SK-N-SH (cell line): ENCODE results near the gene DYNC1LI2. TPM values are rescaled to one million over a fixed set of nuclear protein-coding genes. Genes with fewer than 3 reads are reported as not detected.

Experiments
- CTCF ChIA-PET: fragments of 300-600, 350-600 bp; formaldehyde crosslinking; extraction: SDS; loops from one replicate; lab custom pipeline; 2021; lab: Yijun Ruan, JAX
- POLR2A ChIA-PET: fragments of 350-600 bp; sonication (Branson Sonifier 250); formaldehyde crosslinking; extraction: SDS; loops from one replicate; lab custom pipeline; 2020; ENCODE audit warnings: antibody characterized with exemption, inconsistent platforms; lab: Yijun Ruan, JAX
- DNase-seq: peaks from one replicate; pipeline ENCODE4 v3.0.0; 2012
- H2AFZ ChIP-seq: fragments of 200-600 bp; sonication (generic); 2 replicates; pipeline ENCODE4 v1.8.1; 2016; ENCODE audit warnings: antibody characterized with exemption, mild to moderate bottlenecking, low read depth
- H3F3A ChIP-seq: fragments of 200-600 bp; sonication (generic); replicated peaks from 2 replicates; pipeline ENCODE3; 2016; ENCODE audit warnings: antibody characterized with exemption, mild to moderate bottlenecking; ENCODE audit not compliant: insufficient read depth
- H3K27ac ChIP-seq, 2 experiments: fragments of 200-500 bp in 1 of 2; fragments of 200-600 bp in 1 of 2; sonication (Bioruptor generic) in 1 of 2; sonication (generic), shearing (Covaris generic) in 1 of 2; 2 replicates each; pipeline versions ENCODE4 v1.5.1 to v1.6.1; 2014 to 2016; ENCODE audit warnings: low read depth in 2 of 2, inconsistent platforms in 1 of 2, low read length in 1 of 2, mild to moderate bottlenecking in 1 of 2, mixed read lengths in 1 of 2
- H3K27me3 ChIP-seq: fragments of 200-600 bp; sonication (generic), shearing (Covaris generic); 2 replicates; pipeline ENCODE4 v1.6.1; 2016; ENCODE audit warnings: mixed run types; ENCODE audit not compliant: insufficient read depth
- H3K36me3 ChIP-seq, 2 experiments: fragments of 200-500 bp in 1 of 2; fragments of 200-600 bp in 1 of 2; sonication (Bioruptor generic) in 1 of 2; sonication (generic) in 1 of 2; replicated peaks in 1 of 2; 2 replicates each; pipeline versions ENCODE3 to v1.5.1; 2014 to 2016; ENCODE audit warnings: low read length in 1 of 2, mild to moderate bottlenecking in 1 of 2; ENCODE audit not compliant: insufficient read depth in 2 of 2, control insufficient read depth in 1 of 2
- H3K4me1 ChIP-seq, 2 experiments: fragments of 200-500 bp in 1 of 2; fragments of 200-600 bp in 1 of 2; sonication (Bioruptor generic) in 1 of 2; sonication (generic), shearing (Covaris generic) in 1 of 2; 2 replicates each; pipeline versions ENCODE4 v1.5.1 to v1.6.1; 2014 to 2016; ENCODE audit warnings: low read depth in 1 of 2, low read length in 1 of 2, mixed run types in 1 of 2; ENCODE audit not compliant: insufficient read depth in 2 of 2, control insufficient read depth in 1 of 2
- H3K4me2 ChIP-seq: fragments of 200-600 bp; sonication (generic), shearing (Covaris generic); 2 replicates; pipeline ENCODE4 v1.6.1; 2017; ENCODE audit warnings: mixed run types
- H3K4me3 ChIP-seq, 2 experiments: fragments of 200-500 bp in 1 of 2; fragments of 200-600 bp in 1 of 2; sonication (Bioruptor generic) in 1 of 2; sonication (generic), shearing (Covaris generic) in 1 of 2; 2 replicates each; pipeline versions ENCODE4 v1.5.1 to v1.8.1; 2014 to 2016; ENCODE audit warnings: low read depth in 2 of 2, inconsistent platforms in 1 of 2, low read length in 1 of 2, mild to moderate bottlenecking in 1 of 2, mixed read lengths in 1 of 2, moderate library complexity in 1 of 2
- H3K79me2 ChIP-seq: fragments of 200-600 bp; sonication (generic); 2 replicates; pipeline ENCODE4 v1.8.1; 2017; ENCODE audit warnings: mild to moderate bottlenecking; ENCODE audit not compliant: insufficient read depth
- H3K9ac ChIP-seq: fragments of 200-600 bp; sonication (generic); 2 replicates; pipeline ENCODE4 v1.6.1; 2017; ENCODE audit warnings: mixed run types
- H3K9me2 ChIP-seq: fragments of 200-600 bp; sonication (generic); 2 replicates; pipeline ENCODE4 v1.6.1; 2017; ENCODE audit warnings: mixed run types
- H3K9me3 ChIP-seq: fragments of 200-600 bp; sonication (generic); 2 replicates; pipeline ENCODE4 v1.6.1; 2017; ENCODE audit warnings: mixed run types, mild to moderate bottlenecking, moderate library complexity
- H4K20me1 ChIP-seq: fragments of 200-600 bp; sonication (generic); 2 replicates; pipeline ENCODE4 v1.6.1; 2017; ENCODE audit warnings: mild to moderate bottlenecking, mixed run types; ENCODE audit not compliant: insufficient read depth
- CHD2 ChIP-seq: fragments of 150-350 bp; IDR thresholded peaks from 2 replicates; pipeline ENCODE4 v1.6.1; 2018; ENCODE audit warnings: low read length; ENCODE audit not compliant: partially characterized antibody
- EP300 ChIP-seq, 2 experiments: IDR thresholded peaks; 2 replicates each; pipeline versions ENCODE4 v1.4.0 to v1.6.1; 2012; ENCODE audit warnings: borderline replicate concordance in 1 of 2, low read depth in 1 of 2, low read length in 1 of 2
- FOXJ3 ChIP-seq: sonication (generic); formaldehyde crosslinking; IDR thresholded peaks from 2 replicates; pipeline ENCODE4 v1.5.1; 2020; ENCODE audit warnings: mild to moderate bottlenecking, missing genetic modification reagents
- FOXM1 ChIP-seq: IDR thresholded peaks from 2 replicates; pipeline ENCODE4 v1.4.0; 2012; ENCODE audit warnings: low read depth, mild to moderate bottlenecking
- JUND ChIP-seq: IDR thresholded peaks from 2 replicates; pipeline ENCODE4 v1.4.0; 2012
- MEF2A ChIP-seq: IDR thresholded peaks from 2 replicates; pipeline ENCODE4 v1.4.0; 2012; ENCODE audit warnings: low read depth, borderline replicate concordance
- MXI1 ChIP-seq: IDR thresholded peaks from 2 replicates; pipeline ENCODE4 v1.6.1; 2012; ENCODE audit warnings: mild to moderate bottlenecking, low read depth, low read length, improper control_type of control experiment
- NFIC ChIP-seq: IDR thresholded peaks from 2 replicates; pipeline ENCODE4 v1.4.0; 2012; ENCODE audit warnings: borderline replicate concordance
- NRF1 ChIP-seq: IDR thresholded peaks from 2 replicates; pipeline ENCODE4 v1.6.1; 2012; ENCODE audit warnings: low read depth, mild to moderate bottlenecking, low read length
- RAD21 ChIP-seq: IDR thresholded peaks from 2 replicates; pipeline ENCODE4 v1.6.1; 2012; ENCODE audit warnings: mild to moderate bottlenecking, low read length
- RCOR1 ChIP-seq: fragments of 150-350 bp; IDR thresholded peaks from 2 replicates; pipeline ENCODE4 v1.6.1; 2017; ENCODE audit warnings: antibody characterized with exemption, low read length
- RXRA ChIP-seq: IDR thresholded peaks from 2 replicates; pipeline ENCODE4 v1.4.0; 2012; ENCODE audit warnings: low read depth, mild to moderate bottlenecking, borderline replicate concordance
- SIN3A ChIP-seq: IDR thresholded peaks from 2 replicates; pipeline ENCODE4 v1.6.1; 2012; ENCODE audit warnings: low read depth, mild to moderate bottlenecking, low read length, moderate library complexity, borderline replicate concordance
- SMC3 ChIP-seq: IDR thresholded peaks from 2 replicates; pipeline ENCODE4 v1.6.1; 2012; ENCODE audit warnings: low read depth, low read length, improper control_type of control experiment
- YY1 ChIP-seq: IDR thresholded peaks from 2 replicates; pipeline ENCODE4 v1.4.0; 2012; ENCODE audit warnings: low read depth, mild to moderate bottlenecking
- WGBS: methylation state at CpG from one replicate; pipeline ENCODE4 v1.1.6; 2017; ENCODE audit warnings: low lambda C conversion rate; 5-methylcytosine and 5-hydroxymethylcytosine counted together
- polyA plus RNA-seq, 3 experiments: library from polyadenylated mRNA; depleted of rRNA; stranded (reverse); fragments of >200 nt; gene quantifications; 2 replicates each; pipeline ENCODE4 v1.2.3, GENCODE V29; 2012
- TF ChIP-seq, protein P1 (sequence below): IDR thresholded peaks from 2 replicates; pipeline ENCODE4 v1.6.1; 2012; ENCODE audit warnings: mild to moderate bottlenecking, low read depth, low read length, moderate library complexity
- TF ChIP-seq, protein P2 (sequence below): fragments of 150-350 bp; IDR thresholded peaks from 2 replicates; pipeline ENCODE4 v1.6.1; 2017; ENCODE audit warnings: antibody characterized with exemption, low read length, low read depth, borderline replicate concordance
- TF ChIP-seq, protein P3 (sequence below): IDR thresholded peaks from 2 replicates; pipeline ENCODE4 v1.4.0; 2012; ENCODE audit warnings: low read depth, borderline replicate concordance
- TF ChIP-seq, protein P4 (sequence below): IDR thresholded peaks from 2 replicates; pipeline ENCODE4; 2012

The DYNC1LI2 gene
- polyA plus RNA-seq, 1 of the 3 experiments (the other 2 are of a cell fraction), result 33.1 TPM

DNA sequence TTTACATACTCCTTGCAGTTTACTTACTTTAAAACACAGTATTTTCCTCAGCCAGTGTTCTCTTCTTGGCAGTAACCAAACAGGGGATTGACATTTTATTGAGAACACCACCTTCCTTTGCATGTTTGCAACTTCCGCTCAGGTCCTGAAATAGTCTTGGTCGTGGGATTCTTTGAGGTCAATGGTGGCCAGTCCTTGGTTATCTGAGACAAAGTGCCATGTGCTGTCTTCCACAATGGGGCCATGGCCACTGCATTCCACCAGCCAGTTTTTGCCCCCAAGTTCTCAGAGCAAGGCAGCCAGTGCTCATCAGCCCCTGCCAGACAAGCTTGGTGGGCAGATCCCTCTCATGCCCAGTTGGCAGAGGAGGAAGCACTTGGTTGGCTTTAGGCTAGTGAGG, 77.7 kb downstream of the DYNC1LI2 start:
- no peak for DNase-seq
- Histone ChIP-seq H3K9me3 (no peaks in the 10 kb centered on the region), H3K9me2 (no peaks in the 10 kb centered on the region), H3K27ac (no peak overlapping the region), H3K4me3 (no peak overlapping the region), H3F3A (peaks cover 16% of the 10 kb centered on the region), H3K4me2 (no peak overlapping the region), H2AFZ (no peak overlapping the region), H3K4me1 (no peaks in the 10 kb centered on the region), H3K27me3 (no peaks in the 10 kb centered on the region), H3K36me3 (no peaks in the 10 kb centered on the region), H3K9ac (no peak overlapping the region), H4K20me1 (no peaks in the 10 kb centered on the region), H3K79me2 (peaks cover 30% of the 10 kb centered on the region)
- ChIA-PET CTCF (interaction anchor here (1.4 to 1.8 kb wide), 2 partner anchors 10 to 23 kb away, joined by 7 read pairs; no protein-coding TSS in a partner anchor), POLR2A (no interaction called here)
- WGBS, result 100% methylated on average over 2 of the region's 2 CpGs
- TF ChIP-seq RCOR1 (no peak), FOXM1 (no peak), EP300 (IDR thresholded peaks at IDR 0.05; ENCODE audit: borderline replicate concordance in 1 of 2, low read depth in 1 of 2, low read length in 1 of 2) (no peak), CHD2 (no peak), NFIC (no peak), NRF1 (no peak), RAD21 (no peak), SIN3A (no peak), MEF2A (no peak), RXRA (no peak), JUND (no peak), MXI1 (no peak), YY1 (no peak), SMC3 (no peak), FOXJ3 (CRISPR knock-in tag) (no peak)
- TF ChIP-seq, protein P1, sequence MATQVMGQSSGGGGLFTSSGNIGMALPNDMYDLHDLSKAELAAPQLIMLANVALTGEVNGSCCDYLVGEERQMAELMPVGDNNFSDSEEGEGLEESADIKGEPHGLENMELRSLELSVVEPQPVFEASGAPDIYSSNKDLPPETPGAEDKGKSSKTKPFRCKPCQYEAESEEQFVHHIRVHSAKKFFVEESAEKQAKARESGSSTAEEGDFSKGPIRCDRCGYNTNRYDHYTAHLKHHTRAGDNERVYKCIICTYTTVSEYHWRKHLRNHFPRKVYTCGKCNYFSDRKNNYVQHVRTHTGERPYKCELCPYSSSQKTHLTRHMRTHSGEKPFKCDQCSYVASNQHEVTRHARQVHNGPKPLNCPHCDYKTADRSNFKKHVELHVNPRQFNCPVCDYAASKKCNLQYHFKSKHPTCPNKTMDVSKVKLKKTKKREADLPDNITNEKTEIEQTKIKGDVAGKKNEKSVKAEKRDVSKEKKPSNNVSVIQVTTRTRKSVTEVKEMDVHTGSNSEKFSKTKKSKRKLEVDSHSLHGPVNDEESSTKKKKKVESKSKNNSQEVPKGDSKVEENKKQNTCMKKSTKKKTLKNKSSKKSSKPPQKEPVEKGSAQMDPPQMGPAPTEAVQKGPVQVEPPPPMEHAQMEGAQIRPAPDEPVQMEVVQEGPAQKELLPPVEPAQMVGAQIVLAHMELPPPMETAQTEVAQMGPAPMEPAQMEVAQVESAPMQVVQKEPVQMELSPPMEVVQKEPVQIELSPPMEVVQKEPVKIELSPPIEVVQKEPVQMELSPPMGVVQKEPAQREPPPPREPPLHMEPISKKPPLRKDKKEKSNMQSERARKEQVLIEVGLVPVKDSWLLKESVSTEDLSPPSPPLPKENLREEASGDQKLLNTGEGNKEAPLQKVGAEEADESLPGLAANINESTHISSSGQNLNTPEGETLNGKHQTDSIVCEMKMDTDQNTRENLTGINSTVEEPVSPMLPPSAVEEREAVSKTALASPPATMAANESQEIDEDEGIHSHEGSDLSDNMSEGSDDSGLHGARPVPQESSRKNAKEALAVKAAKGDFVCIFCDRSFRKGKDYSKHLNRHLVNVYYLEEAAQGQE, result no peak
- TF ChIP-seq, protein P2, sequence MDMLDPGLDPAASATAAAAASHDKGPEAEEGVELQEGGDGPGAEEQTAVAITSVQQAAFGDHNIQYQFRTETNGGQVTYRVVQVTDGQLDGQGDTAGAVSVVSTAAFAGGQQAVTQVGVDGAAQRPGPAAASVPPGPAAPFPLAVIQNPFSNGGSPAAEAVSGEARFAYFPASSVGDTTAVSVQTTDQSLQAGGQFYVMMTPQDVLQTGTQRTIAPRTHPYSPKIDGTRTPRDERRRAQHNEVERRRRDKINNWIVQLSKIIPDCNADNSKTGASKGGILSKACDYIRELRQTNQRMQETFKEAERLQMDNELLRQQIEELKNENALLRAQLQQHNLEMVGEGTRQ, result no peak
- TF ChIP-seq, protein P3, sequence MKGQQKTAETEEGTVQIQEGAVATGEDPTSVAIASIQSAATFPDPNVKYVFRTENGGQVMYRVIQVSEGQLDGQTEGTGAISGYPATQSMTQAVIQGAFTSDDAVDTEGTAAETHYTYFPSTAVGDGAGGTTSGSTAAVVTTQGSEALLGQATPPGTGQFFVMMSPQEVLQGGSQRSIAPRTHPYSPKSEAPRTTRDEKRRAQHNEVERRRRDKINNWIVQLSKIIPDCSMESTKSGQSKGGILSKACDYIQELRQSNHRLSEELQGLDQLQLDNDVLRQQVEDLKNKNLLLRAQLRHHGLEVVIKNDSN, result no peak
- TF ChIP-seq, protein P4, sequence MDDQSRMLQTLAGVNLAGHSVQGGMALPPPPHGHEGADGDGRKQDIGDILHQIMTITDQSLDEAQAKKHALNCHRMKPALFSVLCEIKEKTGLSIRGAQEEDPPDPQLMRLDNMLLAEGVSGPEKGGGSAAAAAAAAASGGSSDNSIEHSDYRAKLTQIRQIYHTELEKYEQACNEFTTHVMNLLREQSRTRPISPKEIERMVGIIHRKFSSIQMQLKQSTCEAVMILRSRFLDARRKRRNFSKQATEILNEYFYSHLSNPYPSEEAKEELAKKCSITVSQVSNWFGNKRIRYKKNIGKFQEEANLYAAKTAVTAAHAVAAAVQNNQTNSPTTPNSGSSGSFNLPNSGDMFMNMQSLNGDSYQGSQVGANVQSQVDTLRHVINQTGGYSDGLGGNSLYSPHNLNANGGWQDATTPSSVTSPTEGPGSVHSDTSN, result no peak

Other genes starting within 250 kb of the DYNC1LI2 start
- gene TK2, start 201.5 kb downstream of the DYNC1LI2 start, polyA plus RNA-seq (2012; rRNA removed), result 25.2 and 37.6 TPM in 2 replicates
- gene CKLF, start 199.0 kb downstream of the DYNC1LI2 start, polyA plus RNA-seq (2012; rRNA removed), result 179 and 211 TPM in 2 replicates
- 3.1 and 3.7 TPM in 2 replicates for gene CMTM1, start 185.2 kb downstream of the DYNC1LI2 start, polyA plus RNA-seq (2012; rRNA removed)
- not detected in 2 replicates for gene CMTM2, start 172.1 kb downstream of the DYNC1LI2 start, polyA plus RNA-seq (2012; rRNA removed)
- 64.2 and 69.4 TPM in 2 replicates for gene CMTM3, start 146.9 kb downstream of the DYNC1LI2 start, polyA plus RNA-seq (2012; rRNA removed)
- gene CMTM4, start 54.9 kb downstream of the DYNC1LI2 start, polyA plus RNA-seq (2012; rRNA removed), result 21.7 and 30.8 TPM in 2 replicates
- 0.06 and 0.08 TPM in 2 replicates for gene TERB1, start 50.0 kb upstream of the DYNC1LI2 start, polyA plus RNA-seq (2012; rRNA removed)
- 33.8 and 45.5 TPM in 2 replicates for gene NAE1, start 79.4 kb upstream of the DYNC1LI2 start, polyA plus RNA-seq (2012; rRNA removed)
- 0.11 and 0.12 TPM in 2 replicates for gene CA7, start 92.8 kb upstream of the DYNC1LI2 start, polyA plus RNA-seq (2012; rRNA removed)
- 4.7 and 7.3 TPM in 2 replicates for gene PDP2, start 128.9 kb upstream of the DYNC1LI2 start, polyA plus RNA-seq (2012; rRNA removed)
- not detected in 2 replicates for gene CDH16, start 167.3 kb upstream of the DYNC1LI2 start, polyA plus RNA-seq (2012; rRNA removed)
- 9.3 and 11.7 TPM in 2 replicates for gene RRAD, start 173.9 kb upstream of the DYNC1LI2 start, polyA plus RNA-seq (2012; rRNA removed)
- 577 and 665 TPM in 2 replicates for gene CIAO2B, start 182.8 kb upstream of the DYNC1LI2 start, polyA plus RNA-seq (2012; rRNA removed)
- 33.1 and 37.8 TPM in 2 replicates for gene CES2, start 183.9 kb upstream of the DYNC1LI2 start, polyA plus RNA-seq (2012; rRNA removed)
- gene CES3, start 209.7 kb upstream of the DYNC1LI2 start, polyA plus RNA-seq (2012; rRNA removed), result 1.4 and 1.8 TPM in 2 replicates
- 7.3 and 13.2 TPM in 2 replicates for gene CES4A, start 237.0 kb upstream of the DYNC1LI2 start, polyA plus RNA-seq (2012; rRNA removed)